Naive B cell (primary cell): ENCODE data around the gene CFAP251. TPM values are rescaled to one million over a fixed set of nuclear protein-coding genes. Genes with fewer than 3 reads are reported as not detected.

Experiments
- ATAC-seq, 2 donors: fragments of 150-1000 bp; cut with Tn5 transposase; 2 replicates each; pipeline ENCODE4 v1.10.0; 2021; ENCODE audit warnings: low read depth in 2 of 2, mild to moderate bottlenecking in 2 of 2, moderate library complexity in 2 of 2
- DNase-seq: peaks from one replicate; pipeline ENCODE4 v3.0.0; 2022
- H3K27ac Mint-ChIP-seq, 6 donors: one replicate each; pipeline ENCODE4 v1.8.0; 2020 to 2022; ENCODE audit warnings: mild to moderate bottlenecking in 6 of 6, mixed read lengths in 6 of 6, moderate library complexity in 5 of 6, inconsistent platforms in 2 of 6
- H3K27me3 Mint-ChIP-seq, 3 donors: one replicate each; pipeline ENCODE4 v1.8.0; 2021 to 2022; ENCODE audit warnings: mixed read lengths in 3 of 3, mild to moderate bottlenecking in 1 of 3
- H3K36me3 Mint-ChIP-seq, 2 donors: one replicate each; pipeline ENCODE4 v1.8.0; 2020 to 2022; ENCODE audit warnings: mixed read lengths in 2 of 2, inconsistent platforms in 1 of 2, mild to moderate bottlenecking in 1 of 2
- H3K4me1 Mint-ChIP-seq, 3 donors: one replicate each; pipeline ENCODE4 v1.8.0; 2020 to 2022; ENCODE audit warnings: mixed read lengths in 3 of 3, inconsistent platforms in 1 of 3, mild to moderate bottlenecking in 1 of 3, moderate library complexity in 1 of 3
- H3K4me3 Mint-ChIP-seq, 8 donors: one replicate each; pipeline ENCODE4 v1.8.0; 2020 to 2022; ENCODE audit warnings: mild to moderate bottlenecking in 8 of 8, mixed read lengths in 8 of 8, moderate library complexity in 8 of 8, inconsistent platforms in 2 of 8
- H3K9me3 Mint-ChIP-seq, 7 donors: one replicate each; pipeline ENCODE4 v1.8.0; 2020 to 2022; ENCODE audit warnings: mixed read lengths in 7 of 7, mild to moderate bottlenecking in 5 of 7, inconsistent platforms in 2 of 7, moderate library complexity in 1 of 7
- polyA plus RNA-seq, 6 donors: library from polyadenylated mRNA; unstranded; fragments of 300-500 nt; fragmentation: Illumina TruSeq; gene quantifications; one replicate each; pipeline ENCODE4 v1.2.3, GENCODE V29; 2021; ENCODE audit warnings: low read depth in 6 of 6

The CFAP251 gene
- polyA plus RNA-seq, 6 donors from 2014 or later, result 0.26 to 0.91 (median 0.55) TPM; not detected in 2

DNA sequence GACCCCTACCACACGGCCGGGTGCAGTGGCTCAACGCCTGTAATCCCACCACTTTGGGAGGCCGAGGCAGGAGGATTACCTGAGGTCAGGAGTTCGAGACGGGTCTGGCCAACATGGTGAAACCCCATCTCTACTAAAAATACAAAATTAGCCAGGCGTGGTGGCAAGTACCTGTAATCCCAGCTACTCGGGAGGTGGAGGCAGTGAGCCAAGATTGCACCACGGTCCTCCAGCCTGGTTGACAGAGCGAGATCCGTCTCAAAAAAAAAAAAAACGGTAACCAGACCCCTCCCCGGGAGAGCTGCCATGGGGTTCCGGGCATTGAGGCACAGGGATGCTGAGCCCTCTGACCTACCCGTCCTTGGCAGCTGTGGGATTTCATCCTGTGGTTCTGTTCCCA lies 125.1 kb downstream of the CFAP251 start:
- DNase-seq (no peak), ATAC-seq (no peak)
- Mint-ChIP-seq H3K9me3 (no peaks in the 10 kb centered on the region), H3K4me1 (peaks cover 0 to 4% (median 3%) of the 10 kb centered on the region in 3 donors), H3K4me3 (no peak overlapping the region), H3K36me3 (peaks cover 8% of the 10 kb centered on the region in 2 donors), H3K27ac (no peak overlapping the region), H3K27me3 (no peaks in the 10 kb centered on the region)

DNA sequence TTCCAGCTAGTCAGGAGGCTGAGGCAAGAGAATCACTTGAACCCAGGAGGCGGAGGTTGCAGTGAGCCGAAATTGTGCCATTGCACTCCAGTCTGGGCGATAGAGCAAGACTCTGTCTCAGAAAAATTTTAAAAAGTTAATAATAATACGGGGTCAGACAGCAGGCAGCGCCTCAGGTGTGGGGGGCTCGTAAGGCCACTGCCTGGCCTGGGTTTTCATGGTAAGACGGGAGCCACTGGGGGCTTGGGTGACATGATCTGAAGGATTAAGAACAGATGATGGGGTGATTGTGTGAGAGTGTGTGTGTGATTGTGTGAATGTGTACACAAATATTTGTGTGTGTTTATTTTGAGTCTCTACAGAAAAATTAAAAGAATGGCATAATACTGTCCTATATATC lies 126.9 kb downstream of the CFAP251 start:
- Mint-ChIP-seq H3K4me3 (no peak overlapping the region), H3K27ac (peak overlapping the region in 1 of 6 donors; percentile 46), H3K4me1 (peaks cover 0 to 5% (median 3%) of the 10 kb centered on the region in 3 donors), H3K27me3 (no peaks in the 10 kb centered on the region), H3K36me3 (peaks cover 8% of the 10 kb centered on the region in 2 donors), H3K9me3 (no peaks in the 10 kb centered on the region)
- DNase-seq (no peak), ATAC-seq (no peak)

DNA sequence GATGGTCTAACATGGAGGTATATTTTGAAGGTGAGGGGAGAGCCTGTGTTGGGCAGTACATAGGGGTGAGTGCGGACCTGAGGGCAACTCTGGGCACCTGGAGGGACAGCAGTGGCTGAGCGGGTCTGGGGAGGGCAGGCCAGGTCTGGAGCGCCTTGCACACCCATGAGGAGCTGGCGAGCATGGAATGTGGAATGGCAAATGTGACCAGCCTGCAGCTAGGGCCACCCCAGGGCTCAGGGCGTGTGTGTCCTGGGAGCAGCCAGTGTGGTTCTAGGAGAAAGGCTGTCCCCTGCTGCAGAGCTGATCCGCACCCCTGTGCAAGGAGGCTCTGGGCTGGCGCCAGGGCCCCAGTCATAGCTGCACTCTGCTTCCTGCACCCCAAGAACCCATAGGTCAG lies 127.8 kb downstream of the CFAP251 start:
- Mint-ChIP-seq H3K27ac (peak overlapping the region in 2 of 6 donors; percentile 18 to 28), H3K27me3 (no peaks in the 10 kb centered on the region), H3K36me3 (peaks cover 8% of the 10 kb centered on the region in 2 donors), H3K4me3 (no peak overlapping the region), H3K9me3 (no peaks in the 10 kb centered on the region), H3K4me1 (peaks cover 0 to 2% (median 0%) of the 10 kb centered on the region in 3 donors)
- DNase-seq, result no peak
- ATAC-seq, result no peak

DNA sequence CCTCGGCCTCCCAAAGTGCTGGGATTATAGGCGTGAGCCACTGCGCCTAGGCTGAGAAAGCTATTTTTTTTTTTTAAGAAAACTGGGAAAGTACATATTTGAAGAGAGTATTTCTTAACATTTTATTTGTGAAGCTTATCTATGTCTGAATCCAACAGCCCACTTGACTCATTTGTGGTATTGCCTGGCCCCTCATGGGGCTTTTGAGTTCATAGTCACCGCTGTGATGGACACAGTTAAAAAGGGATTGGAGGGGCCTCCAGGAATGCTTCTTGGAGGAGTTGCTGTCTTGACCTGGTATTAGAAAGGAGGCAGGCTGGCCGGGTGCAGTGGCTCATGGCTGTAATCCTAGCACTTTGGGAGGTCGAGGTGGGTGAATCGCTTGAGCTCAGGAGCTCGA lies 129.8 kb downstream of the CFAP251 start:
- no peaks in the 10 kb centered on the region for H3K9me3 Mint-ChIP-seq
- H3K36me3 Mint-ChIP-seq, result peaks cover 8% of the 10 kb centered on the region in 2 donors
- H3K4me1 Mint-ChIP-seq, result peaks cover 0 to 2% (median 0%) of the 10 kb centered on the region in 3 donors
- H3K27me3 Mint-ChIP-seq, result no peaks in the 10 kb centered on the region
- H3K4me3 Mint-ChIP-seq, result no peak overlapping the region
- DNase-seq (no peak), ATAC-seq (no peak)
- H3K27ac Mint-ChIP-seq, result peak overlapping the region in 2 of 6 donors; percentile 24 to 67

DNA sequence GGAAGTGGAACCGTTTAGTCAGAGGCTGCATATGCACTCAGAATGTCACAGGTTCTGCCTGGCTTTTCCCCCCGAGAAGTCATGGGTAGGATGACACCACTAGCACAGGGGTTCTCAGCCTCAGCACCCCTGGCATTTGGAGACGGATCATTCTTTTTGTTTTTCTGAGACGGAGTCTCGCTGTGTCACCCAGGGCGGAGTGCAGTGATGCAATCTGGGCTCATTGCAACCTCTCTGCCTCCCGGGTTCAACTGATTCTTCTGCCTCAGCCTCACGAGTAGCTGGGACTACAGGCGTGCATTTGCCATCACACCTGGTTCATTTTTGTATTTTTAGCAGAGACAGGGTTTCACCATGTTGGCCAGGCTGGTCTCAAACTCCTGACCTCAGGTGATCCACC lies 131.4 kb downstream of the CFAP251 start:
- no peaks in the 10 kb centered on the region for H3K27me3 Mint-ChIP-seq
- DNase-seq (no peak), ATAC-seq (no peak)
- peaks cover 4 to 8% of the 10 kb centered on the region in 2 donors for H3K36me3 Mint-ChIP-seq
- H3K9me3 Mint-ChIP-seq, result no peaks in the 10 kb centered on the region
- peak overlapping the region in 2 of 6 donors; percentile 42 to 62 for H3K27ac Mint-ChIP-seq
- no peak overlapping the region for H3K4me3 Mint-ChIP-seq
- peaks cover 0 to 9% (median 7%) of the 10 kb centered on the region in 3 donors for H3K4me1 Mint-ChIP-seq

DNA sequence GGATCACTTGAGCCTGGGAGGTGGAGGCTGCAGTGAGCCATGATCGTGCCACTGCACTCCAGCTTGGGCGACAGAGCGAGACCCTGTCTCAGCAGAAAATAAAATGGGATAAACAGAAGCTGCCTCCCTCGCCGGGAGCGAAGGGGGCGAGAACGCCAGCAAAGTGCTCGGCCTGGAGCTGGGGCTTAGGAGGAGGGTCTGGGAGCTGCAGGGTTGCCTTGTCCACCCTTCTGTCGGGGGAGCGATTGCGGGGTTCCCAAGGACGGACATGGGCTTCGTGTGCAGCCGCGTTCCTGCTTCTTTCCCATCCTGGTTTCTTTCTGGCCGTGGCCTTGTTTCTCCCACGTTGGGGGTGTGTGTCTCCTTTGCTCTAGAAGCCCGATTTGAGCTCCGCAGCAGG lies 132.3 kb downstream of the CFAP251 start:
- Mint-ChIP-seq H3K9me3 (no peaks in the 10 kb centered on the region), H3K27me3 (no peaks in the 10 kb centered on the region), H3K4me1 (peaks cover 0 to 9% (median 7%) of the 10 kb centered on the region in 3 donors), H3K27ac (peak overlapping the region in 2 of 6 donors; percentile 47 to 85), H3K36me3 (no peaks in the 10 kb centered on the region), H3K4me3 (no peak overlapping the region)
- no peak for ATAC-seq
- no peak for DNase-seq

DNA sequence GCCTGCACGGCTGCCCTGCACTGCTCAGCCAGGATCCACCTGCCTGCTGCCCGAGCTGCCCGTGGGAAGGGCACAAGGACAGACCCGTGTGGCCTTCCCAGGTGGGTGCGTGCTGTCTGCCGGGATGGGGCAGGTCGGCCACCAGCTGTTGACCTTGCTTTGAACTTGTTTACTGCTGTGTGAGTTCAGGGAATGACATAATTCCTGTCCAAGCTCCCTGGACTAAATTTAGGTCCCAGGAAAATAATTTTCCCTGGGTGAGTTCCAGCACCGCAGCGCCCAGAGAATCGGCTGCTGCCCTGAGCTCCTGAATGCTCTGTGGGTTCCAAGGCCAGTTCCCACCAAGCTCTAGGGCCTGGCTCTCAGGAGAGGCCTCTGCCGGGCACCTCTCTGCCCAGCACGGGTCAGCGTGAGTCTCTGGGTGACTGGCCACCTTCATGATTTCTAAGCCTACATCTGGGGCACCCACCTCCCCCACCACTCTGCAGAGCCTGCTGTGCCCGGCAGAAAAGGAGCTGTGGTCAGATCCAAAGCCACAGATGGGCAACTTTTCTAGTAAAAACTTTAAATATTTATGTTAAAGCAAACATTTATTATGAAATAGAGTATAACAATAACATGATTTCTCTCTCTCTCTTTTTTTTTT lies 133.0 kb downstream of the CFAP251 start:
- Mint-ChIP-seq H3K27ac (peak overlapping the region in 3 of 6 donors; percentile 24 to 91 (median 37)), H3K36me3 (no peaks in the 10 kb centered on the region), H3K4me1 (peaks cover 0 to 9% (median 7%) of the 10 kb centered on the region in 3 donors), H3K4me3 (no peak overlapping the region), H3K27me3 (no peaks in the 10 kb centered on the region), H3K9me3 (no peaks in the 10 kb centered on the region)
- ATAC-seq, result no peak
- no peak for DNase-seq

DNA sequence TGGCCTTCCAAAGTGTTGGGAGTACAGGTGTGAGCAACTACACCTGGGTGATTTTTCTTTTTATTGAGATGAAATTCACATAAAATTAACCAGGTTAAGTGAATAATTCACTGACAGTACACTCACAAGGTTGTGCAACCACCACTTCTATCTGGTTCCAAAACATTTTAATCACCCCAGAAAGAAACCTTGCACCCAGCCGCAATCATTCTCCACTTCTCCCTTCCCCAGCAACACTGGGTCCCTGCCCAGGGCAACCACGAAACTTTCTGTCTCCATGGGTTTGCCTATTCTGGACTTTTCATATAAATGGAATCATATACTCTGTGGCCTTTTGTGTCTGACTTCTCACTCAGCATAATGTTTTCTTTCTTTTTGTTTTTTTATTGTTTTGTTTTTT lies 133.9 kb downstream of the CFAP251 start:
- Mint-ChIP-seq H3K4me1 (peaks cover 5 to 13% (median 9%) of the 10 kb centered on the region in 3 donors), H3K4me3 (no peak overlapping the region), H3K36me3 (peaks cover 0 to 8% of the 10 kb centered on the region in 2 donors), H3K27me3 (no peaks in the 10 kb centered on the region), H3K27ac (peak overlapping the region in 2 of 6 donors; percentile 8 to 49), H3K9me3 (no peaks in the 10 kb centered on the region)
- DNase-seq, result no peak
- ATAC-seq, result no peak

Other genes with a start within 250 kb of the CFAP251 start
- under 1 TPM in 5 of 6 donors, not detected in 1; 0.17 to 0.72 (median 0.28) TPM for gene MORN3, start 248.9 kb upstream of the CFAP251 start, polyA plus RNA-seq
- 1 to 10 TPM in 4 of 6 donors, under 1 TPM in 2; 0.76 to 2.8 (median 1.4) TPM for gene TMEM120B, start 205.8 kb upstream of the CFAP251 start, polyA plus RNA-seq
- gene RHOF, start 124.9 kb upstream of the CFAP251 start, polyA plus RNA-seq, result 10 to 100 TPM; 40.2 to 63.9 (median 50.2) TPM
- gene SETD1B, start 114.6 kb upstream of the CFAP251 start, polyA plus RNA-seq, result 1 to 10 TPM in 2 of 6 donors, under 1 TPM in 4; 0.64 to 3.0 (median 0.91) TPM
- not detected for gene HPD, start 59.7 kb upstream of the CFAP251 start, polyA plus RNA-seq
- 10 to 100 TPM; 71.6 to 97.1 (median 74.1) TPM for gene PSMD9, start 29.8 kb upstream of the CFAP251 start, polyA plus RNA-seq
- gene BCL7A, start 103.3 kb downstream of the CFAP251 start, polyA plus RNA-seq, result 100 to 1,000 TPM in 3 of 6 donors, 10 to 100 TPM in 3; 65.2 to 135 (median 87.0) TPM
- gene MLXIP, start 160.2 kb downstream of the CFAP251 start, polyA plus RNA-seq, result 10 to 100 TPM in 4 of 6 donors, 1 to 10 TPM in 2; 8.5 to 30.4 (median 11.0) TPM